ENCODE results near the gene CHST11.

Gene CHST11

DNA sequence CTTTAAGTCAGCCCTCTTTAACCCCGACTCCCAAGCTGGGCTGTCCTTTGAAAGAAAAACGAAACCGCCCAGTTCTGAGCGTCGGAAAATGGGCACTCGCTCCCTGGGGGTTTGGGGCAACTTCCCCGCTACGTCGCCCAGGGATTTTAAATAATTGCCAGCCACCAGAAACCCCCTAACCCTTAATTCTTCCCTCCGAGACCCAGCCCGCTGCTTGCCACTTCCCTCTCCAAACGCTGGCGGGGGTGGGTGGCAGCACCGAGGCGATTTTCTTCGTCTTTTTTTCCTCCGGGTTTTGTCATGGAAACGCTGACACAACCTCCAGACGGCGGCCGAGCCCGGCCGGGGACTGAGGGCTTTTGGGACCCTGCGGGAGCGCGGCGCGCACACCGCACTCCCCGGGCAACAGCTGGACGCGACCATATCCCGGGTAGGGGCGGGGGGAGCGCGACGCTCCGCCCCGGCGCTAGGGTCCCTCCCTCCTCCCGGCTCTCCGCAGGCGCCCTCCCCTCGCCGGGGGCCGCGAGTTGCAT lies at the start of gene CHST11:
Gene CHST11, plus strand, starts transcription at position 532 of the 533 bp plus-strand sequence.
- DNase-seq (ENCODE audit: low spot score), result peak; percentile 72

- no peak for DNase-seq (ENCODE audit: low spot score)
These were observed 49.3 kb upstream of the CHST11 start for GRCh38 chr12:104407438-104407837.

DNA sequence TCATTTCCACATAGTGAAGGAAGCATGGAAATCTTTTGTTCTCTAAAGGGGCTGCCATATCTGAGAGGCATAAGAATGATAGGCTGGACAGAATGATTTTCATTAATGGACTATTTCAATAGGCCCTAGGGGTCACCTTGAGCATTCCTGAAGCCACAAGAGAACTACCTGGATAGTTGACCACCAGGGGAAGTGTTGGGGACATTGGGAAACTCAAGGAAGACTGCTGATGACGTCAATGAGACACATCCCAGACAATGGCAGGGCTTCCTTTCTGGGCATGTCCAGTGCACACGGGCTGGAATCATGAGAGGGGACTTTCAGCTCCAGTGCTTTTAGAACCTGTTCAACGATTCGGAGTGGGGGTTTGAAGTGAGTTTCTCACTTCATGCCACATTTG lies 48.8 kb upstream of the CHST11 start:
- no peak for DNase-seq (ENCODE audit: low spot score)

DNA sequence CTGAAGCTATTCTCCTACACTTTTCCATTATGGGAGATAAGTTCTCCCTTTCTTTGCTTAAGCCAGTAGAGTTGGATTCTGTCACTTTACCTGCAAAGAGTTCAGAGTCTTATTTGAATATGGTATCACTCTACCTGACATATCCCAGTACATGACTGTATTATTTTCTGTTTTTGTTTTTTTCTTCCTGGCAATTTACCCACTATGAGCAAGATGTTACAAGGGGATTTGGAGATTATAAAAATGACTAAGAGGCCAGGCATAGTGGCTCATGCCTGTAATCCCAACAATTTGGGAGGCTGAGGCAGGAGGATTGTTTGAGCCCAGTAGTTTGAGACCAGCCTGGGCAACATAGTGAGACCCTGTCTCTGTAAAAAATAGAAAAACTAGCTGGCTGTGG lies 46.4 kb upstream of the CHST11 start:
- no peak for DNase-seq (ENCODE audit: low spot score)

DNA sequence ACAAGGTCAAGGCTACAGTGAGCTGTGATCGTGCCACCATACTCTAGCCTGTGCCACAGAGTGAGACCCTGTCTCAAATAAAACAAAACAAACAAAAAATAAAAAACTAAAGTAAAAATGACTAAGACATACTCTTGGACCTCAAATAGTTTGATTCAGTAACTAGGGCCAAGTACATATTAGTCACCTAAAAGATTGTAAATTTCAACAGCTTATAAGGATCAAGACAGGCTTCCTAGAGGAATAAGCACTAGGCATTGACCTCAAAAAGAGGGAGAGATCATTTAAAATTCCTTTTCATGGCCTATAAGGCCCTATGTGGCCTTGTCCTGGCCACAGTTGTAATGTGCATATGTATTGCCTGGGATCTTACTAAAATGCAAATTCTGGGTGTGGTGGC lies 46.0 kb upstream of the CHST11 start:
- no peak for DNase-seq (ENCODE audit: low spot score)

- no peak for DNase-seq (ENCODE audit: low spot score)
These were observed 44.7 kb upstream of the CHST11 start for GRCh38 chr12:104411826-104412641.

DNA sequence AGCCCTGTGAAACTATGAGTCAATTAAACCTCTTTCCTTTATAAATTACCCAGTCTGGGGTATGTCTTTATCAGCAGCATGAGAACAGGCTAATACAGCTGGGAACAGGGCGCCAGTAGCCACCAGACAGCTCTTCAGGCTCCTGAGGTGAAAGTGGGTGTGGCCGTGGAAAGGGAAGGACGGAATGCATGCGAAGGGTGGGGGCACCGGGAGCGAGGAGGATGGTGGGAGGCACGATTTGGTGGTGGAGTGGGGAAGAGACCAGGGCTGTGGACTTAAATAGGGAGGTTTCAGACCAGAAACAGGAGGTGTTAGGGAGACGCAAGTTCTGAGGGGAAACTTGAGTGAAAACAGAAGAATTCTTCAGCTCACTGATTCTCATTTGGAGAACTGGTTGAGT lies 44.1 kb upstream of the CHST11 start:
- DNase-seq (ENCODE audit: low spot score), result no peak

DNA sequence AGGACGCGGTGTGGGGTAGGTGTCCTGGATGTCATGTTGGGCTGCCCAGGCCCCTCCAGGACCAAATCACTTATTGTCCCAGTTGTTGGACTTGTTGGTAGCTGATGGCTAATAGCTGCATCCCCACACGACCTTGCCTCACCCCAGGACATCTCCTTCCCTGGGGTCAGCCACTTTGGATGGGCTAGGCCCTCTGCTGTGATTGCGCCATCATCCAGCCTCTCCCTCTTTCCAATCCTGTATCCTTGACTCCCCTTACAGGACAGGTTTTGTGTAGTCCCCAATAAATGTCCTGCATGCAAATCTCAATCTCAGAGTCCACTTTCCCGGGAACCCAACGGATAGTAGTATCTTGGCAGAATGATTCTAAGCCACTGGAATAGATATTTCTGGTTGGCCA lies 43.4 kb upstream of the CHST11 start:
- no peak for DNase-seq (ENCODE audit: low spot score)

DNA sequence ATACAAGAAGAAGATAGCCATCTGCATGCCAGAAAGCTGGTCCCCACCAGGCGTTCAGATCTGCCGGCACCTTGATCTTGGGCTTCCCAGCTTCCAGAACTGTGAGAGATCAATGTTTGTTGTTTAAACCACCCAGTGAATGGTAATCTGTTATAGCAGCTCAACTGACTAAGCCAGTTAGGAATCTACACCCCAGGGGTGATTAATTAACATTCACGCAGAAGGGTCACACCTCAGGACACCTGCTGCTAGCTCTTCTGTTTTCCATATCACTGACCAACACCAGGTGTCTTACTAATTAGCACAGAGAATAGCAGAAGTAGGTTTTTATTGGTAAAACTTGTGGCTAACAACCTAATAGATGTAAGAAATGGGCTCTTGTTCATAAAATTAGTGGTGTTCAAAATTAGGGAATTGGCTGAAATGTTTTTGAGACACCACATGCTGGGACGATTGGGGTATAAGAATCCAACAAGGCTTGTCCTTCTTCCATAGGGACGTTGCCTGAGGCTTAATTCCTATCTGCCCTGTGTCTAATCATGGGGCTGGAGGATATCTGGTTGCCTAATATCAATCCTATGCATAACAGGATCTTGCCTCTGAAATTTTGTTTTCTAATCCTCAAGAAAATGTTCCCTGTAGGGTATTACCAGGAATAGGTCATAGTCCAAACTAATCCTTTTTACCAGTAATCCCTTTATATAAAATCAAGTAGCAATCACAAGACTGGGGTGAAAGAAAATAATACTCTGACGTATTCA lies 42.0 kb upstream of the CHST11 start:
- no peak for DNase-seq (ENCODE audit: low spot score)

DNA sequence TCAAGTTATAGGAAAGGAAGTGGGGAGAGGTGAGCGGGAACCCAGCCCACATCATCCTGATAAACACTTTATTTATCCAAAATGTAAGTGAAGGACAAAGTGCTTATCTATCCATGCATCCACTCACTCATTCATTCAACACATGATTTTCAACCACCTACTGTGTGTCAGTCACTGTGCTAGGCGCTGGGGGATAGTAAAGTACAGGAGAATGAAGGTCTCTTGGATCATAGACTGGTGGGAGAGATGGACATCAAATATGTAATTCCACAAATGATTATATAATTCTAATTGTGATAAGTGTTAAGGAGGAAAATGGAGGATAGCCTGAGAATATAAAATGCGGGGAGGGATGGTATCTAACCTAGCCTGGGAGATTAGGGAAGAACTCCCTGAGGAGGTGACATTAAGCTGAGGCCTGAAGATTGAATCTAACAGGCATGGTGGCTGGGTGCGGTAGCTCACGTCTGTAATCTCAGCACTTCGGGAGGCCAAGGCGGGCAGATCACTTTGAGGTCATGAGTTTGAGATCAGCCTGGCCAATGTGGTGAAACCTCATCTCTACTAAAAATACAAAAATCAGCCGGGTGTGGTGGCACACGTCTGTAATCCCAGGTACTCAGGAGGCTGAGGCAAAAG lies 41.3 kb upstream of the CHST11 start:
- no peak for DNase-seq (ENCODE audit: low spot score)

DNA sequence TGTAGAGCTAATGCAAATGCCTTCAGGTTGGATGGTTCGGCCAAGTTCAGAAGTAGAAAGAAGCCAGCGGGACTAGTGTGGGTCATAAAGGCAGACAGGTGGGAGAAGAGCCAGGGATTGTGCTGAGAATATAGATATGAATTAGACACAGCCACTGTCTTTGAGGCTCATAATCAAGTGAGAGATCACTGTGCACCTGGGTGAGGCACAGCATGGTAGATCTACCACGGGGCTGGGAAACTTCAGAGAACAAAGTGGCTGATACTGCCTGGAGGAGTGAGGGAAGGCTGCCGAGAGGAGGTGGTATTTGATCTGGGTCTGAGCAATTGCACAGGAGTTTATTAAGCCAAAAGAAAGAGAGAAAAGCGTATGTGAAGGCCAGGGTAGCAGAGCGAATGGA lies 40.6 kb upstream of the CHST11 start:
- DNase-seq (ENCODE audit: low spot score), result no peak

DNA sequence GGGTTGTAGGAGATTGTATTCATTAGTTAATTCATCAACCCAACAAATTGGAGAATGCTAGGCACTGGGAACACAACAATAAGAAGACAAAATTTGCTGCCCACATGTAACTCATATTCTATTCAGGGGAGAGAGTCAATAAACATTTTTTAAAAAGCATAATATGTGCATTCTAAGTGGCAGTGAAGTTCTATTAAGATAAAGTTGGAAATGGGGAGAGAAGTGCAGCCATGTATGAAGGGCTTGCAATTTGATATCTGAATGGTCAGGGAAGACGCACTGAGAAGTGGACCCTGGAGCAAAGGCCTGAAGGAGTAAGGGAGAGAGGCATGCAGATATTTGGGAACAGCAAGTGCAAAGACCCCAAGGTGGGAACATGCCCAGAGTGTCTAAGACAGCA lies 40.2 kb upstream of the CHST11 start:
- no peak for DNase-seq (ENCODE audit: low spot score)

- no peak for DNase-seq (ENCODE audit: low spot score)
These were observed 37.0 kb upstream of the CHST11 start for GRCh38 chr12:104419717-104420116.

GRCh38 chr12:104420868-104421267 lies 35.9 kb upstream of the CHST11 start:
- no peak for DNase-seq (ENCODE audit: low spot score)

- no peak for DNase-seq (ENCODE audit: low spot score)
These were observed 35.4 kb upstream of the CHST11 start for GRCh38 chr12:104421343-104421742.

- no peak for DNase-seq (ENCODE audit: low spot score)
These were observed 34.3 kb upstream of the CHST11 start for GRCh38 chr12:104422441-104422840.

DNA sequence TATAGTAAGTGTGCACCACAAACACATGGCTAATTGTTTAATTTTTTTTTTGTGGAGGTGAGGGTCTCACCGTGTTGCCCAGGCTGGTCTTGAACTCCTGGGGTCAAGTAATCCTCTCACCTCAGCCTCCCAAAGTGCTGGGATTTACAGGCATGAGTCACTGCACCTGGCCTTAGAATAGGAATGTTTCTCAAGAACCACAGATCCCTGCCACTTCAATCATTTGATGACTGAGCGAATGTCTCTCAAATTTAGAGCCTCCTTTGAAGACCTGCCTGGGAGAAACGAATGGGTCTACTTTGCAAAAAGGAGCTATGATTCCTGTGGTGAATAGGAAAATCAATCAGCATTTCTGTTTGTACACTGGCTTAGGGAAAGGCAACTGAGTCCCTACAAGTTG lies 33.5 kb upstream of the CHST11 start:
- no peak for DNase-seq (ENCODE audit: low spot score)

- DNase-seq (ENCODE audit: low spot score), result no peak
These were observed 32.9 kb upstream of the CHST11 start for GRCh38 chr12:104423809-104424208.

- DNase-seq (ENCODE audit: low spot score), result no peak
These were observed 31.8 kb upstream of the CHST11 start for GRCh38 chr12:104424955-104425354.

GRCh38 chr12:104425614-104426013 lies 31.1 kb upstream of the CHST11 start:
- DNase-seq (ENCODE audit: low spot score), result no peak

DNA sequence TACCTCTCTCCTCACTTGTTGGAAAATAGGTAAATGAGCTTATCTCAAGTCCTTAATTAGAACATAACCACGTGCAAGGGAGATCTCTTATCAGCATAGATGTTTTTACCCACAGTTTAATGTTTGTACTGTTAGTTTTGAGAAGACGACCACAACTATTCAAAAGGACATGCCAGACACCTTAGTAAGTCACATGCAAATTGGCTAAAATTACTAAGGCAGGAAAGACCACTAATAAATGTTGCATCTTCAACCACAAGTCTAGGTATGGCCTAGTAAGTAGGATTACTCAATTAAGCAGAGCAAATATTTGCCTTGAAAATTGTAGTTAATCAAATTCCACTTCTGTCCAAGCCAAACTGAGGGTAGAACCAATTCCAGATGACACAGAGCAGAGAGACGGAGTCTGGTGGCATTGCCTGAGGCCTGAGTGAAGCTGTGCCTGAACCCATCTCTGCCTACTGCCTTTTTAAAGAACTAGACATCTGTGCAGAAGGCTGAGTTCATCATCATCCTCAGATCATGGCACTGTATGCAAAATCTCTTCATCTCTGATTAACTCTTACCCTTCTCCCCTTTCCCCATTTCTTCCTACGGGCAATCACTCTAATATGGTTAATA lies 29.7 kb upstream of the CHST11 start:
- DNase-seq (ENCODE audit: low spot score), result no peak

DNA sequence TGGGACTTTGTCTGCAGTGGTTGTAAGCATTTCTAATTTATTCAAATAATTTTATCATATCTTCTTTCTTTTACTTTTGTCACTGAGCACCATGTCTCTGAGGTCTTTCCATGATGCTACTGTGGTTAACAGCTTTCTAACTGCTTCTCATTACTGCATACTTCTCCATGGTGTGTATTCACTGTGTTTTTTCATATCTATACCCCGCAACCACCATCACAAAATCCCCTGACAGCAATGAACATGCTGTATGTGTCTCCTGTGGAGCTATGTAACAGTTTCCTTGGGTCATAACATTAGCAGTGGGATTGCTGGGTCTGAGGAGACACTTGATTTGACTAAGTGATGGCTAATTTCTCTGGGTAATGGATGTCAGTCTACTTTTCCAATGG lies 29.2 kb upstream of the CHST11 start:
- no peak for DNase-seq (ENCODE audit: low spot score)

Data from CD4-positive, alpha-beta T cell treated with Interleukin-15 for 4 hours (primary cell).